CD4-positive, alpha-beta T cell (primary cell): ENCODE measurements around the gene SIPA1. TPM values are rescaled to one million over a fixed set of nuclear protein-coding genes. Genes with fewer than 3 reads are reported as not detected.

Experiments used
- ATAC-seq: fragments of 200-7000 bp; cut with Tn5 transposase; one replicate; pipeline ENCODE4 v1.10.0; 2022; ENCODE audit warnings: mild to moderate bottlenecking; ENCODE audit not compliant: poor library complexity
- CTCF ChIA-PET: fragments of 350-600 bp; sonication (Branson Sonifier 250); formaldehyde crosslinking; loops from one replicate; lab custom pipeline; 2021; ENCODE audit warnings: antibody characterized with exemption, inconsistent platforms; lab: Charles Lee
- POLR2A ChIA-PET: fragments of 350-600 bp; sonication (Branson Sonifier 250); formaldehyde crosslinking; loops from one replicate; lab custom pipeline; 2021; ENCODE audit warnings: antibody characterized with exemption, inconsistent platforms; lab: Charles Lee
- DNase-seq, 14 experiments: peaks; one replicate each; pipeline ENCODE4 v3.0.0-alpha.2; 2013 to 2020; ENCODE audit warnings: mixed read lengths in 2 of 14
- H3K27ac ChIP-seq, 2 donors: one replicate each; pipeline versions ENCODE4 v1.5.1 to v1.7.0; 2013; ENCODE audit warnings: low read length in 2 of 2, low read depth in 1 of 2, mild to moderate bottlenecking in 1 of 2
- H3K27me3 ChIP-seq, 2 experiments: 1 replicate in 1 of 2; 2 replicates in 1 of 2; pipeline versions ENCODE4 v1.6.1 to v1.7.0; 2013; ENCODE audit warnings: low read length in 2 of 2, control low read depth in 1 of 2, mild to moderate bottlenecking in 1 of 2, moderate library complexity in 1 of 2; ENCODE audit not compliant: insufficient read depth in 2 of 2, control insufficient read depth in 1 of 2
- H3K36me3 ChIP-seq: one replicate; pipeline ENCODE4 v1.6.1; 2013; ENCODE audit warnings: low read length, control low read depth; ENCODE audit not compliant: insufficient read depth
- H3K4me1 ChIP-seq: one replicate; pipeline ENCODE4 v1.6.1; 2013; ENCODE audit warnings: low read length, control low read depth; ENCODE audit not compliant: insufficient read depth
- H3K4me3 ChIP-seq: one replicate; pipeline ENCODE4 v1.5.1; 2013; ENCODE audit warnings: mild to moderate bottlenecking, low read length, moderate library complexity
- H3K9me3 ChIP-seq, 2 experiments: 1 replicate in 1 of 2; 2 replicates in 1 of 2; pipeline versions ENCODE4 v1.6.1 to v1.7.0; 2013; ENCODE audit warnings: low read length in 2 of 2, mild to moderate bottlenecking in 2 of 2, control low read depth in 1 of 2, moderate library complexity in 1 of 2; ENCODE audit not compliant: control insufficient read depth in 1 of 2, insufficient read depth in 1 of 2
- H3K27ac Mint-ChIP-seq: one replicate; pipeline ENCODE4 v1.8.0; 2020; ENCODE audit warnings: mixed read lengths
- H3K27me3 Mint-ChIP-seq: one replicate; pipeline ENCODE4 v1.8.0; 2021; ENCODE audit warnings: mixed read lengths
- H3K36me3 Mint-ChIP-seq: one replicate; pipeline ENCODE4 v1.8.0; 2021; ENCODE audit warnings: low read depth, mixed read lengths
- H3K4me1 Mint-ChIP-seq: one replicate; pipeline ENCODE4 v1.8.0; 2021; ENCODE audit warnings: low read depth, mixed read lengths
- H3K4me3 Mint-ChIP-seq: one replicate; pipeline ENCODE4 v1.8.0; 2020; ENCODE audit warnings: mild to moderate bottlenecking, mixed read lengths
- H3K9me3 Mint-ChIP-seq: one replicate; pipeline ENCODE4 v1.8.0; 2020; ENCODE audit warnings: mixed read lengths
- intact Hi-C, 2 experiments: fragments of 100-400 bp; cut with DNase I in 1 of 2; cut with micrococcal nuclease in 1 of 2; formaldehyde crosslinking; loops; one replicate each; pipeline versions ENCODE4 v1.15.1 to v1.9.0; 2023 to 2025; cut with DNase I, micrococcal nuclease
- total RNA-seq, 174 experiments: library from RNA in 2 of 174; stranded (reverse) in 2 of 174; gene quantifications; one replicate each; pipeline ENCODE4 v1.2.3 and lab custom pipeline; 2021 to 2026
- TF ChIP-seq, protein P1 (sequence below): fragments of 200-600 bp; IDR thresholded peaks from one replicate; pipeline ENCODE4 v1.8.0; 2022; ENCODE audit warnings: antibody characterized with exemption, mild to moderate bottlenecking

Gene SIPA1
- total RNA-seq, 2 experiments from 2014 or later = 272 to 298 TPM

- Histone ChIP-seq H3K27me3 (no peaks in the 10 kb centered on the region), H3K36me3 (peaks cover 81% of the 10 kb centered on the region), H3K4me1 (peaks cover 77% of the 10 kb centered on the region), H3K4me3 (no peak overlapping the region), H3K27ac (peak overlapping the region in 1 of 2 donors; percentile 99), H3K9me3 (no peaks in the 10 kb centered on the region)
- intact Hi-C loops = loop anchor here (5.0 kb wide), 2 partner anchors 37 to 112 kb away; partner anchors contain the start of gene PCNX3 (in 1 of the 2)
- ATAC-seq = no peak
- TF ChIP-seq, protein P1, sequence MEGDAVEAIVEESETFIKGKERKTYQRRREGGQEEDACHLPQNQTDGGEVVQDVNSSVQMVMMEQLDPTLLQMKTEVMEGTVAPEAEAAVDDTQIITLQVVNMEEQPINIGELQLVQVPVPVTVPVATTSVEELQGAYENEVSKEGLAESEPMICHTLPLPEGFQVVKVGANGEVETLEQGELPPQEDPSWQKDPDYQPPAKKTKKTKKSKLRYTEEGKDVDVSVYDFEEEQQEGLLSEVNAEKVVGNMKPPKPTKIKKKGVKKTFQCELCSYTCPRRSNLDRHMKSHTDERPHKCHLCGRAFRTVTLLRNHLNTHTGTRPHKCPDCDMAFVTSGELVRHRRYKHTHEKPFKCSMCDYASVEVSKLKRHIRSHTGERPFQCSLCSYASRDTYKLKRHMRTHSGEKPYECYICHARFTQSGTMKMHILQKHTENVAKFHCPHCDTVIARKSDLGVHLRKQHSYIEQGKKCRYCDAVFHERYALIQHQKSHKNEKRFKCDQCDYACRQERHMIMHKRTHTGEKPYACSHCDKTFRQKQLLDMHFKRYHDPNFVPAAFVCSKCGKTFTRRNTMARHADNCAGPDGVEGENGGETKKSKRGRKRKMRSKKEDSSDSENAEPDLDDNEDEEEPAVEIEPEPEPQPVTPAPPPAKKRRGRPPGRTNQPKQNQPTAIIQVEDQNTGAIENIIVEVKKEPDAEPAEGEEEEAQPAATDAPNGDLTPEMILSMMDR = no peak
- ChIA-PET CTCF (interaction anchor here (0.9 to 2.8 kb wide), 2 partner anchors 16 to 29 kb away, joined by 3 to 10 read pairs; partner anchors contain the start of gene SIPA1), POLR2A (interaction anchor here (0.6 to 11.7 kb wide), 9 partner anchors 8 to 526 kb away, joined by 3 to 244 read pairs (median 15); partner anchors contain the start of genes CFL1, EHBP1L1, MAP3K11 and MUS81)
- H3K27me3 Mint-ChIP-seq = no peaks in the 10 kb centered on the region
- no peaks in the 10 kb centered on the region for H3K9me3 Mint-ChIP-seq
- H3K4me3 Mint-ChIP-seq = peak overlapping the region; percentile 61
- H3K27ac Mint-ChIP-seq = peak overlapping the region; percentile 77
- H3K36me3 Mint-ChIP-seq = peaks cover 93% of the 10 kb centered on the region
- DNase-seq = peak in 2 of 14 experiments; percentile 5 to 39
- peaks cover 68% of the 10 kb centered on the region for H3K4me1 Mint-ChIP-seq
Measured at GRCh38 chr11:65654375-65655349, 16.8 kb downstream of the SIPA1 start.

- Mint-ChIP-seq H3K36me3 (peaks cover 93% of the 10 kb centered on the region), H3K4me3 (peak overlapping the region; percentile 23), H3K27ac (peak overlapping the region; percentile 77), H3K27me3 (no peaks in the 10 kb centered on the region), H3K9me3 (no peaks in the 10 kb centered on the region), H3K4me1 (peaks cover 74% of the 10 kb centered on the region)
- intact Hi-C loops = no loop called here
- ChIA-PET CTCF (interaction anchor here (0.9 kb wide), 1 partner anchor 30 kb away, joined by 3 read pairs; no protein-coding TSS in a partner anchor), POLR2A (interaction anchor here (0.6 to 11.7 kb wide), 4 partner anchors 16 to 525 kb away, joined by 3 to 244 read pairs (median 41); partner anchors contain the start of genes MAP3K11, PCNX3 and SIPA1)
- TF ChIP-seq, protein P1 = no peak
- H3K9me3 ChIP-seq = no peaks in the 10 kb centered on the region
- H3K36me3 ChIP-seq = peaks cover 81% of the 10 kb centered on the region
- H3K4me1 ChIP-seq = peaks cover 77% of the 10 kb centered on the region
- H3K4me3 ChIP-seq = no peak overlapping the region
- ATAC-seq (no peak), DNase-seq (peak in 2 of 14 experiments; percentile 6 to 31)
- H3K27ac ChIP-seq = no peak overlapping the region
- H3K27me3 ChIP-seq = no peaks in the 10 kb centered on the region
Measured at GRCh38 chr11:65655570-65656332, 17.9 kb downstream of the SIPA1 start.

GRCh38 chr11:65657426-65657825, 19.5 kb downstream of the SIPA1 start:
- Mint-ChIP-seq H3K4me3 (peak overlapping the region; percentile 60), H3K36me3 (peaks cover 83% of the 10 kb centered on the region)

More at GRCh38 chr11:65657426-65657825, 19.5 kb downstream of the SIPA1 start:
- Histone ChIP-seq H3K27ac (no peak overlapping the region), H3K9me3 (no peaks in the 10 kb centered on the region), H3K4me1 (peaks cover 76% of the 10 kb centered on the region), H3K36me3 (peaks cover 86% of the 10 kb centered on the region), H3K27me3 (no peaks in the 10 kb centered on the region), H3K4me3 (no peak overlapping the region)
- H3K4me1 Mint-ChIP-seq = peaks cover 66% of the 10 kb centered on the region
- TF ChIP-seq, protein P1 = no peak
- DNase-seq = peak in 2 of 14 experiments; percentile 4 to 18
- POLR2A ChIA-PET = interaction anchor here (1.2 to 11.7 kb wide), 2 partner anchors 17 to 42 kb away, joined by 7 to 244 read pairs; partner anchors contain the start of genes PCNX3 and SIPA1
- intact Hi-C loops = no loop called here
- H3K27me3 Mint-ChIP-seq = no peaks in the 10 kb centered on the region
- ATAC-seq = no peak
- CTCF ChIA-PET = no interaction called here
- H3K27ac Mint-ChIP-seq = peak overlapping the region; percentile 77
- no peaks in the 10 kb centered on the region for H3K9me3 Mint-ChIP-seq
